HuH-7.5 (cell line): Measurements from ENCODE around the gene MAPKAPK3.
A peak's percentile ranks its signal among the peaks of the same experiment; 100 is the strongest.

Source experiments
- DNase-seq: peaks from one replicate; pipeline ENCODE4 v3.0.0; 2011; ENCODE audit warnings: low spot score

MAPKAPK3 gene

GRCh38 chr3:50627407-50628051 lies 10.6 kb downstream of the MAPKAPK3 start:
- no peak for DNase-seq

GRCh38 chr3:50628601-50629000 lies 11.7 kb downstream of the MAPKAPK3 start:
- DNase-seq = no peak

- no peak for DNase-seq
These were observed 13.4 kb downstream of the MAPKAPK3 start for GRCh38 chr3:50630394-50630793.

- DNase-seq = no peak
These were observed 13.9 kb downstream of the MAPKAPK3 start for GRCh38 chr3:50630877-50631276.

GRCh38 chr3:50632450-50632849 lies 15.5 kb downstream of the MAPKAPK3 start:
- no peak for DNase-seq

- no peak for DNase-seq
These were observed 16.4 kb downstream of the MAPKAPK3 start for GRCh38 chr3:50633230-50633790.

- DNase-seq = no peak
These were observed 18.1 kb downstream of the MAPKAPK3 start for GRCh38 chr3:50635066-50635465.

- no peak for DNase-seq
These were observed 20.1 kb downstream of the MAPKAPK3 start for GRCh38 chr3:50637011-50637410.

GRCh38 chr3:50637945-50638344 lies 21.0 kb downstream of the MAPKAPK3 start:
- DNase-seq = no peak

- no peak for DNase-seq
These were observed 22.1 kb downstream of the MAPKAPK3 start for GRCh38 chr3:50639055-50639494.

GRCh38 chr3:50642382-50642781 lies 25.4 kb downstream of the MAPKAPK3 start:
- no peak for DNase-seq

GRCh38 chr3:50644561-50644960 lies 27.6 kb downstream of the MAPKAPK3 start:
- DNase-seq = no peak

- DNase-seq = no peak
These were observed 28.4 kb downstream of the MAPKAPK3 start for GRCh38 chr3:50645378-50645777.

- DNase-seq = no peak
These were observed 31.4 kb downstream of the MAPKAPK3 start for GRCh38 chr3:50648313-50648712.

- no peak for DNase-seq
These were observed 32.0 kb downstream of the MAPKAPK3 start for GRCh38 chr3:50648944-50649343.

GRCh38 chr3:50649451-50649931 lies 32.5 kb downstream of the MAPKAPK3 start:
- DNase-seq = no peak

GRCh38 chr3:50650018-50650417 lies 33.1 kb downstream of the MAPKAPK3 start:
- no peak for DNase-seq

- no peak for DNase-seq
These were observed 34.5 kb downstream of the MAPKAPK3 start for GRCh38 chr3:50651445-50651844.

GRCh38 chr3:50651920-50652529 lies 35.1 kb downstream of the MAPKAPK3 start:
- DNase-seq = no peak

- peak; percentile 27 for DNase-seq
These were observed 35.8 kb downstream of the MAPKAPK3 start for GRCh38 chr3:50652709-50653108.

GRCh38 chr3:50653937-50654595 lies 37.1 kb downstream of the MAPKAPK3 start:
- DNase-seq = no peak

GRCh38 chr3:50655009-50655830 lies 38.3 kb downstream of the MAPKAPK3 start:
- no peak for DNase-seq
